Mammary epithelial cell (primary cell): ENCODE data around the gene TAOK1.

Experiments used
- CTCF ChIP-seq, 2 donors: IDR thresholded peaks in 1 of 2; conservative IDR thresholded peaks in 1 of 2; 2 replicates each; pipeline ENCODE4 v1.5.1; 2011 to 2012; ENCODE audit warnings: inconsistent platforms in 2 of 2, low read length in 2 of 2, mild to moderate bottlenecking in 2 of 2, control low read depth in 1 of 2, low read depth in 1 of 2; ENCODE audit not compliant: insufficient read depth in 1 of 2; ENCODE audit errors: extremely low read depth in 1 of 2
- EZH2 ChIP-seq: IDR thresholded peaks from 2 replicates; pipeline ENCODE4 v1.6.1; 2012; ENCODE audit warnings: low read length, inconsistent platforms, borderline replicate concordance

DNA sequence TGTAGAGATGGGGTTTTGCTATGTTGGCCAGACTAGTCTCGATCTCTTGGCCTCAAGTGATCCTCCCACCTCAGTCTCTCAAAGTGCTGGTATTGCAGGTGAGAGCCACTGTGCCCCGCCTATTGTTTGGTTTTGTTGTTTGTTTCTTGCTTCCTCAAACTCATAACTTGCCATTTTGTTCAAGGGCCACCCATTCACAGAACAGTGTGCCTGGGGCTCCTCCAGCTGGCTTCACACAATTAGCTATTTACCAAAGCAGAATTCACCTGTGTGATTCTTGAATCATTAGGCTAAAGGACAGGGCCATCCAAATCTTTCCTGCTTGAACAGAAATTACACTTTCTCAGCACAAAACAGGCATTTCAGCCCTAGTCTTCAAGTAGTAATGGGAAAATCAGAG, 169.5 kb downstream of the TAOK1 start:
- TF ChIP-seq CTCF (conservative IDR thresholded peaks at IDR 0.05 in 1 of 2, IDR thresholded peaks at IDR 0.05 in 1 of 2; ENCODE audit: extremely low read depth in 1 of 2, insufficient read depth in 1 of 2, low read depth in 1 of 2, low read length in 2 of 2) = no peak
- no peak for TF ChIP-seq EZH2
